ENCODE measurements around the gene SAMD4A. TPM values are rescaled to one million over a fixed set of nuclear protein-coding genes. Genes with fewer than 3 reads are reported as not detected.

Gene SAMD4A
- total and polyA plus RNA-seq, 11 donors: 45.0 to 247 (median 138) TPM

GRCh38 chr14:54785778-54786770 is 219.1 kb downstream of the SAMD4A start:
- 58 to 79% (median 76%) methylated on average over 5 of the region's 5 CpGs for WGBS, 4 donors
- H3K27ac ChIP-seq: peak overlapping the region; percentile 73 to 100 (median 92)

GRCh38 chr14:54786838-54787237 is 219.9 kb downstream of the SAMD4A start:
- Histone ChIP-seq H3K27ac (peak overlapping the region in 11 of 12 donors; percentile 1 to 100 (median 92)), H3K4me1 (peaks cover 0 to 55% (median 28%) of the 10 kb centered on the region in 12 donors), H3K4me3 (peak overlapping the region in 2 of 12 donors; percentile 30 to 40), H3K36me3 (peaks cover 0 to 88% (median 53%) of the 10 kb centered on the region in 9 donors), H3K9me3 (no peaks in the 10 kb centered on the region), H3K27me3 (no peaks in the 10 kb centered on the region)
- DNase-seq (peak in 2 of 5 donors; percentile 64 to 69), ATAC-seq (peak in 2 of 4 donors; percentile 22 to 35)
- 55 to 67% (median 61%) methylated on average over 3 of the region's 3 CpGs for WGBS, 4 donors
- intact Hi-C loops (cut with DNase I): no loop called here
- TF ChIP-seq POLR2A (IDR thresholded peaks at IDR 0.05): no peak
- TF ChIP-seq CTCF (IDR thresholded peaks at IDR 0.05): no peak

More at GRCh38 chr14:54785778-54786770, 219.1 kb downstream of the SAMD4A start:
- H3K9me3 ChIP-seq: no peaks in the 10 kb centered on the region
- intact Hi-C loops (cut with DNase I): no loop called here
- peaks cover 0 to 55% (median 28%) of the 10 kb centered on the region in 12 donors for H3K4me1 ChIP-seq
- TF ChIP-seq POLR2A (IDR thresholded peaks at IDR 0.05) (no peak), CTCF (IDR thresholded peaks at IDR 0.05) (no peak)
- H3K27me3 ChIP-seq: no peaks in the 10 kb centered on the region
- ATAC-seq: no peak
- peak in 1 of 5 donors; percentile 4 for DNase-seq
- peaks cover 0 to 90% (median 58%) of the 10 kb centered on the region in 9 donors for H3K36me3 ChIP-seq
- H3K4me3 ChIP-seq: peak overlapping the region in 6 of 12 donors; percentile 14 to 40 (median 32)

GRCh38 chr14:54787261-54787660 is 220.3 kb downstream of the SAMD4A start:
- 35 to 75% (median 44%) methylated on average over 1 of the region's 1 CpG for WGBS, 4 donors
- TF ChIP-seq CTCF (IDR thresholded peaks at IDR 0.05): no peak
- TF ChIP-seq POLR2A (IDR thresholded peaks at IDR 0.05): no peak
- intact Hi-C loops (cut with DNase I): no loop called here
- peak in 2 of 5 donors; percentile 62 to 71 for DNase-seq
- H3K4me1 ChIP-seq: peaks cover 0 to 55% (median 28%) of the 10 kb centered on the region in 12 donors
- no peaks in the 10 kb centered on the region for H3K9me3 ChIP-seq
- peaks cover 0 to 88% (median 51%) of the 10 kb centered on the region in 9 donors for H3K36me3 ChIP-seq
- H3K4me3 ChIP-seq: peak overlapping the region in 1 of 12 donors; percentile 0
- H3K27ac ChIP-seq: peak overlapping the region in 11 of 12 donors; percentile 1 to 100 (median 92)
- peak in 1 of 4 donors; percentile 21 for ATAC-seq
- H3K27me3 ChIP-seq: no peaks in the 10 kb centered on the region

- DNase-seq (no peak), ATAC-seq (no peak)
- Histone ChIP-seq H3K36me3 (peaks cover 0 to 80% (median 52%) of the 10 kb centered on the region in 9 donors), H3K4me3 (no peak overlapping the region), H3K27ac (peak overlapping the region in 1 of 12 donors; percentile 93), H3K4me1 (peaks cover 0 to 48% (median 21%) of the 10 kb centered on the region in 12 donors), H3K27me3 (no peaks in the 10 kb centered on the region), H3K9me3 (no peaks in the 10 kb centered on the region)
- intact Hi-C loops (cut with DNase I): no loop called here
- TF ChIP-seq CTCF (IDR thresholded peaks at IDR 0.05) (no peak), POLR2A (IDR thresholded peaks at IDR 0.05) (no peak)
- WGBS, 4 donors: 91 to 94% (median 93%) methylated on average over 17 of the region's 17 CpGs
Observed at GRCh38 chr14:54788701-54789100, 221.8 kb downstream of the SAMD4A start.
